ENCODE data around the gene TMEM135.

Gene TMEM135

GRCh38 chr11:87215236-87215635, 177.5 kb downstream of the TMEM135 start:
- no peak for TF ChIP-seq CTCF (IDR thresholded peaks at IDR 0.05; ENCODE audit: low read depth, low read length)

DNA sequence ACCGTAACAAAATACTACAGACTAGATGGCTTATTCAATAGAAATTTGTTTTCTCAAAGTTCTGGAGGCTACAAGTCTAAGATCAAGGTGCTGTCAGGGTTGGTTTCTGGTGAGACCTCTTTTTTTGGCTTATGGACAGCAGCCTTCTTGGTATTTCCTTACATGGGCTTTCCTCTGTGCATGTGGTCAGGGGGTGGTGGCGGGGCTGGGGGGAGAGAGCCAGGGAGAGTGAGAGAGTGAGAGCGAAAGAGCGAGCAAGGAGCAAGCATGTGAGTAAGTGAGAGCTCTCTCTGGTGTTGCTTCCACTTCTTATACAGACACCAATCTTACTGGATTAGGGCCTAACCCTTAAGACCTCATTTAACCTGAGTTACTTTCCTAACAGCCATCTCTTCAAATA, 181.5 kb downstream of the TMEM135 start:
- Histone ChIP-seq H3K27ac (no peak overlapping the region), H3K4me3 (ENCODE audit: low read depth, low read length) (no peak overlapping the region), H3K27me3 (ENCODE audit: insufficient read depth, low read depth, severe bottlenecking) (no peaks in the 10 kb centered on the region), H3K9me3 (ENCODE audit: severe bottlenecking) (no peaks in the 10 kb centered on the region), H3K36me3 (no peaks in the 10 kb centered on the region)
- DNase-seq, result no peak
- no peak for TF ChIP-seq CTCF (IDR thresholded peaks at IDR 0.05; ENCODE audit: low read depth, low read length)

More at GRCh38 chr11:87215236-87215635, 177.5 kb downstream of the TMEM135 start:
- Histone ChIP-seq H3K27ac (no peak overlapping the region), H3K9me3 (ENCODE audit: severe bottlenecking) (no peaks in the 10 kb centered on the region), H3K36me3 (no peaks in the 10 kb centered on the region), H3K4me3 (ENCODE audit: low read depth, low read length) (no peak overlapping the region), H3K27me3 (ENCODE audit: insufficient read depth, low read depth, severe bottlenecking) (no peaks in the 10 kb centered on the region)
- no peak for DNase-seq

DNA sequence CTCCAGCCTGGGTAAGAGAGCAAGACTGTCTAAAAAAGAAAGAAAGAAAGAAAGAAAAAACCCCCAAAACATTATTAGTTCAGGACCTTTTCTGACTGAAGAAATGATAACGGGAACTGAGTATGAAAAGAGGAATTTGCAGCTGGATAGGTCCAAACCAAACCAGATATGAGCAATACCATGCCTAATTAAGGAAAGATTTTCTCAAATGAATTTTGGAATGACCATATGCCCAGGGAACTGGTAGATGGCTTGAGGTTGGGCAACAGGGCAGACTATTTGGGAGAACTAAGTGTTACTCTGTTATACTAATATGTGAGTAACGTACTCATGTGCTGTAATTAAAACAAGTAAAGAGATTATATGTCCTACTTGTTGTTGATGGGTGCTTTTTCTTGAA, 186.1 kb downstream of the TMEM135 start:
- no peaks in the 10 kb centered on the region for H3K36me3 ChIP-seq
- H3K9me3 ChIP-seq (ENCODE audit: severe bottlenecking), result no peaks in the 10 kb centered on the region
- TF ChIP-seq CTCF (IDR thresholded peaks at IDR 0.05; ENCODE audit: low read depth, low read length), result no peak
- H3K27me3 ChIP-seq (ENCODE audit: insufficient read depth, low read depth, severe bottlenecking), result no peaks in the 10 kb centered on the region
- no peak for DNase-seq
- H3K27ac ChIP-seq, result no peak overlapping the region
- H3K4me3 ChIP-seq (ENCODE audit: low read depth, low read length), result no peak overlapping the region

- TF ChIP-seq CTCF (IDR thresholded peaks at IDR 0.05; ENCODE audit: low read depth, low read length), result no peak
- no peak overlapping the region for H3K4me3 ChIP-seq (ENCODE audit: low read depth, low read length)
- DNase-seq, result no peak
- no peaks in the 10 kb centered on the region for H3K9me3 ChIP-seq (ENCODE audit: severe bottlenecking)
- no peaks in the 10 kb centered on the region for H3K36me3 ChIP-seq
- H3K27me3 ChIP-seq (ENCODE audit: insufficient read depth, low read depth, severe bottlenecking), result no peaks in the 10 kb centered on the region
- no peak overlapping the region for H3K27ac ChIP-seq
Measured at GRCh38 chr11:87224486-87224885, 186.8 kb downstream of the TMEM135 start.

DNA sequence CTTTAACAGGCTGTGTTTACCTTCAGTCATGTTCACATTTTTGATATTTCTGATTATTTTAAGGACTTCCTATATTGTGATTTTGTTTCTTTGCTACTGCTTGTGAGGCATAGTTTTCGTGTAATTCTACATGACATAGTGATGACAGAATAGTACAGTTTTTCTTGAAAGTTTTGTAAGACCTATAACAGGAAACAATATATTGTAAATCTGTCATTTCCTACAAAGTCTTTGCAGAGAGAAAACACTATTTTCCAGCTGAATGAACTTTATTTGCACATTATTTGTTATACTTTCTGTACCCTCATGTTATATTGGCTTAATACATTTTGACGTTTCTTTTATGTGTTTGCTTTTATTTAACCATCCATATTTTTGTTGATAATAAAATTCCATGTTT, 191.1 kb downstream of the TMEM135 start:
- H3K36me3 ChIP-seq, result no peaks in the 10 kb centered on the region
- H3K27me3 ChIP-seq (ENCODE audit: insufficient read depth, low read depth, severe bottlenecking), result no peaks in the 10 kb centered on the region
- TF ChIP-seq CTCF (IDR thresholded peaks at IDR 0.05; ENCODE audit: low read depth, low read length), result no peak
- no peak overlapping the region for H3K4me3 ChIP-seq (ENCODE audit: low read depth, low read length)
- no peak for DNase-seq
- no peak overlapping the region for H3K27ac ChIP-seq
- no peaks in the 10 kb centered on the region for H3K9me3 ChIP-seq (ENCODE audit: severe bottlenecking)

DNA sequence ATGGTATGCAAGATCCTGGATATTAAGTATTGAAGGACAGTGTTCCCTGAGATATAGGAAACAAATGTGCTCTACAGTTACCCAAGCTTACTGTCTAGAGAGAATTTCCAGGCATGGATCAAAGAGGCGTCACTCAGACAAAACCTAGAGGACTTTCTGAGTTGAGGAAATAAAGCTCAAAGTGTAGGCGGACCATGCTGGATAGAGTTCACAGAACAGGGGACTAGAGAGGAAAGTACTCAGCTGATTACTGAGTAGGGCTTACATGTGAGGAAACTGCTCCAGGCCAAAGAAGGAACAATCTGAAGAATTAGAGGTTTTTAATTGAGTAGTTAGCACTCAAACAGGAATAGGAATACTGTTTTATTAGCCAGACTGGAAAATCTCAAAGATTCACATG, 193.3 kb downstream of the TMEM135 start:
- H3K4me3 ChIP-seq (ENCODE audit: low read depth, low read length), result no peak overlapping the region
- no peak for TF ChIP-seq CTCF (IDR thresholded peaks at IDR 0.05; ENCODE audit: low read depth, low read length)

More for the DNA sequence above, 193.3 kb downstream of the TMEM135 start:
- no peak overlapping the region for H3K27ac ChIP-seq
- H3K9me3 ChIP-seq (ENCODE audit: severe bottlenecking), result no peaks in the 10 kb centered on the region
- DNase-seq, result no peak
- H3K27me3 ChIP-seq (ENCODE audit: insufficient read depth, low read depth, severe bottlenecking), result no peaks in the 10 kb centered on the region
- no peaks in the 10 kb centered on the region for H3K36me3 ChIP-seq

Measured in WERI-Rb-1 (cell line).